A549 (cell line): ENCODE results near the gene HSP90AA1. TPM values are rescaled to one million over a fixed set of nuclear protein-coding genes. Genes with fewer than 3 reads are reported as not detected.
A peak's percentile ranks its signal among the peaks of the same experiment; 100 is the strongest.
"Not testable (repeated sequence)": the region's sequence is repeated elsewhere in the genome, so short reads cannot be mapped to it uniquely, and the experiment has no call there.

ENCODE experiments used
- ATAC-seq, 2 experiments: fragments of 200-7000 bp in 1 of 2; fragments of >200 bp in 1 of 2; cut with Nextera tagmentation in 1 of 2; cut with Tn5 transposase in 1 of 2; 3 replicates each; pipeline versions ENCODE4 v1.8.0 to v1.9.1; 2018 to 2020; ENCODE audit warnings: mild to moderate bottlenecking in 1 of 2, moderate library complexity in 1 of 2
- CTCF ChIA-PET: fragments of 300-600 bp; sonication (Branson Sonifier 250); formaldehyde crosslinking; extraction: SDS; loops from one replicate; lab custom pipeline; 2021; ENCODE audit warnings: antibody characterized with exemption, inconsistent platforms; lab: Yijun Ruan, JAX
- POLR2A ChIA-PET: fragments of 350-600 bp; formaldehyde crosslinking; extraction: SDS; loops from one replicate; lab custom pipeline; 2021; ENCODE audit warnings: antibody characterized with exemption, inconsistent platforms; lab: Yijun Ruan, JAX
- DNase-seq, 2 experiments: peaks; one replicate each; pipeline versions ENCODE4 v3.0.0 to v3.0.0-alpha.2; 2011 to 2016; ENCODE audit warnings: low read depth in 1 of 2, low spot score in 1 of 2
- FAIRE-seq: peaks from 2 replicates; lab custom pipeline; 2011; peaks lifted over from hg19 to GRCh38; lab: Jason Lieb, UNC
- H3K27ac ChIP-seq, 2 experiments: fragments of >200 bp; sonication (Bioruptor Twin); formaldehyde crosslinking; 3 replicates each; pipeline ENCODE4 v1.5.1; 2016 to 2017
- H3K4me1 ChIP-seq: fragments of >200 bp; sonication (Bioruptor Twin); formaldehyde crosslinking; 3 replicates; pipeline ENCODE4 v1.6.1; 2016
- H3K4me2 ChIP-seq: fragments of >200 bp; sonication (Bioruptor Twin); formaldehyde crosslinking; 3 replicates; pipeline ENCODE4 v1.6.1; 2016
- H3K4me3 ChIP-seq: fragments of >200 bp; sonication (Bioruptor Twin); formaldehyde crosslinking; 3 replicates; pipeline ENCODE4 v1.5.1; 2016
- H3K9me3 ChIP-seq: fragments of >200 bp; sonication (Bioruptor Twin); formaldehyde crosslinking; 3 replicates; pipeline ENCODE4 v1.6.1; 2016
- BHLHE40 ChIP-seq: IDR thresholded peaks from 2 replicates; pipeline ENCODE4 v1.6.1; 2012; ENCODE audit warnings: low read depth, low read length, inconsistent platforms
- CEBPB ChIP-seq, 2 experiments: fragments of >200 bp in 1 of 2; sonication (Bioruptor Twin) in 1 of 2; formaldehyde crosslinking in 1 of 2; IDR thresholded peaks; 2 replicates each; pipeline ENCODE4 v1.6.1; 2012 to 2016
- CHD2 ChIP-seq: fragments of 150-350 bp; IDR thresholded peaks from 2 replicates; pipeline ENCODE4 v1.6.1; 2014; ENCODE audit warnings: low read length; ENCODE audit not compliant: partially characterized antibody
- CHD4 ChIP-seq: fragments of 200-600 bp; sonication (generic); IDR thresholded peaks from 2 replicates; pipeline ENCODE4 v1.6.1; 2016; ENCODE audit warnings: antibody characterized with exemption, mild to moderate bottlenecking, borderline replicate concordance
- EHF ChIP-seq: fragments of 250-450 bp; sonication (Bioruptor Pico); IDR thresholded peaks from 2 replicates; pipeline ENCODE4 v1.5.0; 2020; ENCODE audit warnings: mild to moderate bottlenecking
- EHMT2 ChIP-seq: fragments of 200-600 bp; sonication (generic); IDR thresholded peaks from 2 replicates; pipeline ENCODE4 v1.6.1; 2016; ENCODE audit warnings: antibody characterized with exemption, low read depth, mild to moderate bottlenecking, moderate library complexity
- FOSL2 ChIP-seq, 2 experiments: fragments of 450-650 bp in 1 of 2; fragments of >200 bp in 1 of 2; sonication (Bioruptor Twin) in 1 of 2; formaldehyde crosslinking; IDR thresholded peaks; 2 replicates each; pipeline versions ENCODE4 v1.5.0 to v1.6.1; 2016 to 2020; ENCODE audit warnings: mild to moderate bottlenecking in 1 of 2, moderate library complexity in 1 of 2
- GATA3 ChIP-seq: IDR thresholded peaks from 2 replicates; pipeline ENCODE4 v1.6.1; 2012; ENCODE audit warnings: borderline replicate concordance
- MAFK ChIP-seq: fragments of 450-650 bp; IDR thresholded peaks from 2 replicates; pipeline ENCODE4 v1.6.1; 2014; ENCODE audit not compliant: partially characterized antibody
- MAZ ChIP-seq: fragments of 150-350 bp; IDR thresholded peaks from 2 replicates; pipeline ENCODE4 v1.6.1; 2014; ENCODE audit warnings: antibody characterized with exemption, low read depth, low read length, borderline replicate concordance
- NPAS2 ChIP-seq: fragments of 250-450 bp; sonication (Bioruptor Pico); IDR thresholded peaks from 2 replicates; pipeline ENCODE4 v1.8.0; 2022; ENCODE audit warnings: mild to moderate bottlenecking, moderate library complexity, borderline replicate concordance
- NR3C1 ChIP-seq: fragments of >200 bp; sonication (Bioruptor Twin); formaldehyde crosslinking; IDR thresholded peaks from 3 replicates; pipeline ENCODE4 v1.6.1; 2017
- POLR2A ChIP-seq: IDR thresholded peaks from 2 replicates; pipeline ENCODE4 v1.6.1; 2012; ENCODE audit warnings: mild to moderate bottlenecking, low read length
- RFX5 ChIP-seq: fragments of 450-650 bp; IDR thresholded peaks from 2 replicates; pipeline ENCODE4 v1.7.1; 2014; ENCODE audit warnings: antibody characterized with exemption, mild to moderate bottlenecking, moderate library complexity
- SREBF2 ChIP-seq: fragments of 450-650 bp; IDR thresholded peaks from 2 replicates; pipeline ENCODE4 v1.6.1; 2014; ENCODE audit warnings: mild to moderate bottlenecking, moderate library complexity
- ZFP36 ChIP-seq: fragments of 450-650 bp; IDR thresholded peaks from 2 replicates; pipeline ENCODE4 v1.6.1; 2014; ENCODE audit warnings: borderline replicate concordance; ENCODE audit not compliant: partially characterized antibody
- WGBS: methylation state at CpG from one replicate; pipeline ENCODE4 v1.1.6; 2017; ENCODE audit errors: missing lambda C conversion rate; 5-methylcytosine and 5-hydroxymethylcytosine counted together
- polyA plus RNA-seq, 4 experiments: library from polyadenylated mRNA; depleted of rRNA in 3 of 4; stranded (reverse); fragments of >200 nt; fragmentation: RNase III in 1 of 4; extraction: RNeasy Plus Mini Kit Qiagen cat#74134 plus additional on column Dnase treatment in 1 of 4; gene quantifications; 2 replicates in 3 of 4; 3 replicates in 1 of 4; pipeline ENCODE4 v1.2.3, GENCODE V29; 2011 to 2017
- TF ChIP-seq, protein P1 (sequence below): fragments of >200 bp; sonication (Bioruptor Twin); formaldehyde crosslinking; IDR thresholded peaks from 2 replicates; pipeline ENCODE4 v1.6.1; 2016
- TF ChIP-seq, protein P2 (sequence below): IDR thresholded peaks from 2 replicates; pipeline ENCODE4 v1.6.1; 2012; ENCODE audit warnings: low read depth, borderline replicate concordance
- TF ChIP-seq, protein P3 (sequence below): fragments of 200-600 bp; sonication (generic); IDR thresholded peaks from 2 replicates; pipeline ENCODE4 v1.6.1; 2016; ENCODE audit warnings: antibody characterized with exemption, mild to moderate bottlenecking, moderate library complexity
- TF ChIP-seq, protein P4 (sequence below): IDR thresholded peaks from 2 replicates; pipeline ENCODE4 v1.6.1; 2012

The HSP90AA1 gene
- polyA plus RNA-seq, 2 of the 4 experiments (the other 2 are of a cell fraction): 1,087 to 1,864 TPM

DNA sequence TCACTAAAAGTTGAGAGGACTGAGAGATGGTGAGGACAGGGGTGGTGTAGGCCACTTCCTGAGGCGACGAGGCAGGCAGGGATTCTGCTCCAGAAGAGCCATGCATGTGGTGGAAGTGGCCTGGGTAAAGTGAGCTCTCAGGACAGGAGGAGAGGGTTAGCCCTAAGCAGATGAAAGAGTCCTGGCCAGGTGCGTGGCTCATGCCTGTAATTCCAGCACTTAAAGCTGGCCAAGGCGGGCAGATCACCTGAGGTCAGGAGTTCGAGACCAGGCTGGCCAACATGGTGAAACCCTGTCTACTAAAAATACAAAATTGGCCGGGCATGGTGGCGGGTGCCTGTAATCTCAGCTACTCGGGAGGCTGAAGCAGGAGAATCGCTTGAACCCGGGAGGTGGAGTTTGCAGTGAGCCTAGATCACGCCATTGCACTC is 8.5 kb downstream of the HSP90AA1 start:
- DNase-seq, H3K4me3 ChIP-seq, FAIRE-seq, H3K9me3 ChIP-seq, H3K27ac ChIP-seq, H3K4me2 ChIP-seq: not testable (repeated sequence)
- 92% methylated on average over 11 of the region's 11 CpGs for WGBS
- ChIA-PET POLR2A (interaction anchor here (0.6 kb wide), 1 partner anchor 15 kb away, joined by 3 read pairs; no protein-coding TSS in a partner anchor), CTCF (interaction anchor here (0.6 to 5.5 kb wide), 3 partner anchors 16 to 203 kb away, joined by 3 to 37 read pairs (median 4); no protein-coding TSS in a partner anchor)
- peak; percentile 21; the same call in 1 of the 2 replicates for TF ChIP-seq POLR2A
- ATAC-seq: peak; percentile 32 to 36; a peak in 2 of 6 replicates
- peaks cover 19% of the 10 kb centered on the region for H3K4me1 ChIP-seq

DNA sequence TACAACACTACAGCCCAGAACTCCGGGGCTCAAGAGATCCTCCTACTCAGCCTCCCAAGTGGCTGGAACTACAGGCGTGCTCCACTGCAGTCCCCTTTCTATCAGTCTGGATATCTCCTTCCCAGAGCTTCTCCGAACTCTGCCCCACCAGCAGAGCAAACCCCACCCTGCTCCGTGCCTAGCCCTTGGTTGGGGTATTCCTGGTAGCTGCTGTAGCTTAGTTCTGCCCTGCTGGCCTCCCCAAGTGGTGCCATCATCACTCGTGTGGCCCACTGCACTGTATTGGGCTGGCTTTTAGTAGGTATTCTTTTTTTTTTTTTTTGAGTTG is 9.5 kb downstream of the HSP90AA1 start:
- ChIA-PET CTCF (interaction anchor here (1.1 to 5.5 kb wide), 2 partner anchors 19 to 116 kb away, joined by 5 to 37 read pairs; no protein-coding TSS in a partner anchor), POLR2A (no interaction called here)
- no peak overlapping the region for H3K4me2 ChIP-seq
- ATAC-seq (peak; percentile 49 to 52; a peak in 5 of 6 replicates), FAIRE-seq (no peak), DNase-seq (no peak)
- H3K4me1 ChIP-seq: peaks cover 9% of the 10 kb centered on the region
- 87% methylated on average over 5 of the region's 5 CpGs for WGBS
- TF ChIP-seq EHMT2 (no peak), CHD4 (no peak), CEBPB (IDR thresholded peaks at IDR 0.05) (no peak), CHD2 (no peak), MAFK (no peak), NPAS2 (CRISPR knock-in tag) (no peak), NR3C1 (no peak), MAZ (no peak), BHLHE40 (no peak), SREBF2 (no peak)
- TF ChIP-seq, protein P1, sequence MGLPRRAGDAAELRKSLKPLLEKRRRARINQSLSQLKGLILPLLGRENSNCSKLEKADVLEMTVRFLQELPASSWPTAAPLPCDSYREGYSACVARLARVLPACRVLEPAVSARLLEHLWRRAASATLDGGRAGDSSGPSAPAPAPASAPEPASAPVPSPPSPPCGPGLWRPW: no peak
- no peak overlapping the region for H3K27ac ChIP-seq
- no peak overlapping the region for H3K4me3 ChIP-seq
- no peaks in the 10 kb centered on the region for H3K9me3 ChIP-seq

DNA sequence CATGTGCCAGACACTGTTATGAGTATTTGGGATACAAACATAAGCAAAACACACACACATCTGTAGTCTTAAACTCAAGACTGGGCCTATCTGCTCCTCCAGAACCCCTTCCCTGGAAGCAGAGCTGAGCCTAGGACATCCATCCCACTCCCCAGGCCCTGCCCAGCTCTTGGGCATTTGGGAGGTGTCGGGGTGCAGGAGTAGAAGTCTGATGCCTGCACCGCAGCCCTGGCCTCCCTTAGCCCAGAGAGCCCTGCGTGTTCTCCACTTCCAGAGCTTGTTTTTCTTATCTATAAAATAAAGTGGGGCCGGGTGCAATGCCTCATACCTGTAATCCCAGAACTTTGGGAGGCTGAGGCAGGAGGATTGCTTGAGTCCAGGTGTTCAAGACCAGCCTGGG is 11.7 kb downstream of the HSP90AA1 start:
- TF ChIP-seq CHD2: no peak
- FAIRE-seq: no peak
- CTCF ChIA-PET: interaction anchor here (0.6 to 5.5 kb wide), 5 partner anchors 8 to 242 kb away, joined by 3 to 37 read pairs (median 9); no protein-coding TSS in a partner anchor
- POLR2A ChIA-PET: no interaction called here
- Histone ChIP-seq H3K9me3 (no peaks in the 10 kb centered on the region), H3K27ac (no peak overlapping the region), H3K4me2 (no peak overlapping the region), H3K4me3 (no peak overlapping the region), H3K4me1 (peaks cover 5% of the 10 kb centered on the region; the same call in 1 of the 3 replicates)
- no peak for DNase-seq
- 98% methylated on average over 4 of the region's 4 CpGs for WGBS
- ATAC-seq: no peak

DNA sequence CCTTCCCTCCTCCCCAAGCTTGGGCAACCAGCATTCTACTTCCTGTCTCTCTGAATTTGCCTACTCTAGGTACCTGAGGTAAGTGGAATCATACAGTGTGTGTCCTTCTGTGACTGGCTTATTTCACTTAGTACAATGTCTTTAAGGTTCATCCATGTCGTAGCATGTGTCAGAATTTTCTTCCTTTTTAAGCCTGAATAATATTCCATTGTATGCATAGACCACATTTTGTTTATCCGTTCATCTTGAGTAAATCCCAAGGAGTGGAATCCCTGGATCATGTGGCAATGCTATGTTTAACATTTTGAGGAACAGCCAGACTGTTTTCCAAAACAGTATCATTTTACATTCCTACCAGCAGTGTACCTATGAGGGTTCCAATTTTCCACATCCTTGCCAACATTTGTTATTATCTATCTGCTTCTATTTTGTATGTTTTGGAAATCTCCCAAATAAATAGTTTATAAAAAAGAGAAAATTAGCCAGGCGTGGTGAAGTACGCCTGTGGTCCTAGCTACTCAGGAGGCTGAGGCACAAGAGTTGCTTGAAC is 12.4 kb downstream of the HSP90AA1 start:
- 93% methylated on average over 4 of the region's 4 CpGs for WGBS
- CTCF ChIA-PET: interaction anchor here (0.9 to 5.5 kb wide), 4 partner anchors 7 to 22 kb away, joined by 3 to 37 read pairs (median 11); no protein-coding TSS in a partner anchor

DNA sequence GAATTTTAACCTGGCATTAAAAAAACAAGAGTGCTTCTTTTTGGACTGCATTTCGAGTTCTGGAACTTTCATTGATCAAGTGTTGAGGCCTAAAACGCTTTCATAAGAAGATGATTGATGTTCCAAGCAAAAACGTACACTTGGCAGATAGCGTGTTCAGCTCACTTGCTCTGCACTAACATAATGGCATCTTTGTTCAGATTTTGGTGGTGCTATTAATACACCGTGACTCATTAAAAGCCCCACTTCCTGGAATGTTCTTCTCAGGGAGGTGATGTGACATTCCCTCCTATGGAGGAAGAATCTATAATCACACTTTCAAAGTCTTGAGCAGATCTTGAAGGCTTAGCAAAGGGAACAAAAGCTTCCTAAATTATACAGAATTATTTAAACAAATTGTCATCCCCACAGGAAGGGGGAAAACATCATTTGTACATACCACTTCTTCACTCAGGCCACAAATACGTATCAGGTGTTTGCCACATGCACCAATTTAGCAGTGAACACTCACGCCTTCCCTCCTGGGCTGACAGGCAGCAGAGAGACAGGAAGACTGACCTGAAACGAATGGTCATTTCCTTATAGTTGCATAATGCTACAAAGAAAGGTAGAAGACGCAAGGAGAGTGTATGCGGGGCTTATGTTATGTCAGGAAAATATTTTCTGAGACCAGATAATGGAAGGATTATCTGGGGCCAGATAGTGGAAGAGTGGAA is 15.4 kb downstream of the HSP90AA1 start:
- Histone ChIP-seq H3K27ac (no peak overlapping the region), H3K4me2 (no peak overlapping the region), H3K4me3 (no peak overlapping the region), H3K4me1 (peaks cover 5% of the 10 kb centered on the region; the same call in 1 of the 3 replicates), H3K9me3 (0 out of 3 replicates have a peak, but pooled peaks cover 2% of the 10 kb centered on the region)
- CTCF ChIA-PET: interaction anchor here (0.7 kb wide), 1 partner anchor 1004 kb away, joined by 3 read pairs; no protein-coding TSS in a partner anchor
- WGBS: 74% methylated on average over 10 of the region's 10 CpGs
- POLR2A ChIA-PET: no interaction called here
- ATAC-seq (peak; percentile 41 to 63; a peak in 4 of 6 replicates), DNase-seq (no peak), FAIRE-seq (no peak)
- no peak for TF ChIP-seq NPAS2 (CRISPR knock-in tag)
- TF ChIP-seq, protein P2, sequence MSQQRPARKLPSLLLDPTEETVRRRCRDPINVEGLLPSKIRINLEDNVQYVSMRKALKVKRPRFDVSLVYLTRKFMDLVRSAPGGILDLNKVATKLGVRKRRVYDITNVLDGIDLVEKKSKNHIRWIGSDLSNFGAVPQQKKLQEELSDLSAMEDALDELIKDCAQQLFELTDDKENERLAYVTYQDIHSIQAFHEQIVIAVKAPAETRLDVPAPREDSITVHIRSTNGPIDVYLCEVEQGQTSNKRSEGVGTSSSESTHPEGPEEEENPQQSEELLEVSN: no peak
- TF ChIP-seq, protein P3, sequence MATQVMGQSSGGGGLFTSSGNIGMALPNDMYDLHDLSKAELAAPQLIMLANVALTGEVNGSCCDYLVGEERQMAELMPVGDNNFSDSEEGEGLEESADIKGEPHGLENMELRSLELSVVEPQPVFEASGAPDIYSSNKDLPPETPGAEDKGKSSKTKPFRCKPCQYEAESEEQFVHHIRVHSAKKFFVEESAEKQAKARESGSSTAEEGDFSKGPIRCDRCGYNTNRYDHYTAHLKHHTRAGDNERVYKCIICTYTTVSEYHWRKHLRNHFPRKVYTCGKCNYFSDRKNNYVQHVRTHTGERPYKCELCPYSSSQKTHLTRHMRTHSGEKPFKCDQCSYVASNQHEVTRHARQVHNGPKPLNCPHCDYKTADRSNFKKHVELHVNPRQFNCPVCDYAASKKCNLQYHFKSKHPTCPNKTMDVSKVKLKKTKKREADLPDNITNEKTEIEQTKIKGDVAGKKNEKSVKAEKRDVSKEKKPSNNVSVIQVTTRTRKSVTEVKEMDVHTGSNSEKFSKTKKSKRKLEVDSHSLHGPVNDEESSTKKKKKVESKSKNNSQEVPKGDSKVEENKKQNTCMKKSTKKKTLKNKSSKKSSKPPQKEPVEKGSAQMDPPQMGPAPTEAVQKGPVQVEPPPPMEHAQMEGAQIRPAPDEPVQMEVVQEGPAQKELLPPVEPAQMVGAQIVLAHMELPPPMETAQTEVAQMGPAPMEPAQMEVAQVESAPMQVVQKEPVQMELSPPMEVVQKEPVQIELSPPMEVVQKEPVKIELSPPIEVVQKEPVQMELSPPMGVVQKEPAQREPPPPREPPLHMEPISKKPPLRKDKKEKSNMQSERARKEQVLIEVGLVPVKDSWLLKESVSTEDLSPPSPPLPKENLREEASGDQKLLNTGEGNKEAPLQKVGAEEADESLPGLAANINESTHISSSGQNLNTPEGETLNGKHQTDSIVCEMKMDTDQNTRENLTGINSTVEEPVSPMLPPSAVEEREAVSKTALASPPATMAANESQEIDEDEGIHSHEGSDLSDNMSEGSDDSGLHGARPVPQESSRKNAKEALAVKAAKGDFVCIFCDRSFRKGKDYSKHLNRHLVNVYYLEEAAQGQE: no peak
- TF ChIP-seq GATA3: no peak
- no peak for TF ChIP-seq EHF (CRISPR knock-in tag)
- TF ChIP-seq FOSL2 (IDR thresholded peaks at IDR 0.05): no peak
- peak; percentile 13; the same call in 1 of the 2 replicates for TF ChIP-seq FOSL2 (CRISPR knock-in tag; IDR thresholded peaks at IDR 0.05)
- TF ChIP-seq, protein P4, sequence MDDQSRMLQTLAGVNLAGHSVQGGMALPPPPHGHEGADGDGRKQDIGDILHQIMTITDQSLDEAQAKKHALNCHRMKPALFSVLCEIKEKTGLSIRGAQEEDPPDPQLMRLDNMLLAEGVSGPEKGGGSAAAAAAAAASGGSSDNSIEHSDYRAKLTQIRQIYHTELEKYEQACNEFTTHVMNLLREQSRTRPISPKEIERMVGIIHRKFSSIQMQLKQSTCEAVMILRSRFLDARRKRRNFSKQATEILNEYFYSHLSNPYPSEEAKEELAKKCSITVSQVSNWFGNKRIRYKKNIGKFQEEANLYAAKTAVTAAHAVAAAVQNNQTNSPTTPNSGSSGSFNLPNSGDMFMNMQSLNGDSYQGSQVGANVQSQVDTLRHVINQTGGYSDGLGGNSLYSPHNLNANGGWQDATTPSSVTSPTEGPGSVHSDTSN: no peak

More for the DNA sequence above, 12.4 kb downstream of the HSP90AA1 start:
- Histone ChIP-seq H3K4me1 (peaks cover 5% of the 10 kb centered on the region; the same call in 1 of the 3 replicates), H3K27ac (no peak overlapping the region), H3K9me3 (no peaks in the 10 kb centered on the region), H3K4me2 (no peak overlapping the region), H3K4me3 (no peak overlapping the region)
- POLR2A ChIA-PET: no interaction called here
- TF ChIP-seq RFX5 (no peak), ZFP36 (peak; percentile 23)
- ATAC-seq (no peak), DNase-seq (no peak), FAIRE-seq (no peak)
